ENCODE results near the gene FUT6.

Gene FUT6

GRCh38 chr19:5798244-5798643 is 41.3 kb downstream of the FUT6 start:
- TF ChIP-seq TCF12 (IDR thresholded peaks at IDR 0.05; ENCODE audit: low read depth) (no peak), CREB1 (IDR thresholded peaks at IDR 0.05; ENCODE audit: low read depth) (no peak), ZBTB7A (IDR thresholded peaks at IDR 0.05; ENCODE audit: low read depth) (no peak), NFIC (IDR thresholded peaks at IDR 0.05) (no peak)

- TF ChIP-seq TCF12 (IDR thresholded peaks at IDR 0.05; ENCODE audit: low read depth) (no peak), USF1 (IDR thresholded peaks at IDR 0.05) (no peak), ZBTB7A (IDR thresholded peaks at IDR 0.05; ENCODE audit: low read depth) (no peak), FOXM1 (IDR thresholded peaks at IDR 0.05; ENCODE audit: borderline replicate concordance, low read depth) (no peak), YY1 (IDR thresholded peaks at IDR 0.05; ENCODE audit: low read depth) (no peak), NFIC (IDR thresholded peaks at IDR 0.05) (no peak)
These were observed 44.1 kb downstream of the FUT6 start for GRCh38 chr19:5795382-5795919.

GRCh38 chr19:5793188-5793587 is 46.3 kb downstream of the FUT6 start:
- TF ChIP-seq CEBPB (IDR thresholded peaks at IDR 0.05), result no peak
- no peak for TF ChIP-seq EGR1 (IDR thresholded peaks at IDR 0.05)

- no peak for TF ChIP-seq RAD21 (IDR thresholded peaks at IDR 0.05; ENCODE audit: low read depth)
- no peak for TF ChIP-seq FOXM1 (IDR thresholded peaks at IDR 0.05; ENCODE audit: borderline replicate concordance, low read depth)
- no peak for TF ChIP-seq REST (IDR thresholded peaks at IDR 0.05; ENCODE audit: low read depth)
- TF ChIP-seq TCF12 (IDR thresholded peaks at IDR 0.05; ENCODE audit: low read depth), result no peak
- TF ChIP-seq YY1 (IDR thresholded peaks at IDR 0.05; ENCODE audit: low read depth), result no peak
- no peak for TF ChIP-seq TAF1 (IDR thresholded peaks at IDR 0.05; ENCODE audit: low read depth)
- TF ChIP-seq EGR1 (IDR thresholded peaks at IDR 0.05), result no peak
- no peak for TF ChIP-seq MAX (IDR thresholded peaks at IDR 0.05)
- no peak for TF ChIP-seq CEBPB (IDR thresholded peaks at IDR 0.05)
- TF ChIP-seq EP300 (IDR thresholded peaks at IDR 0.05; ENCODE audit: borderline replicate concordance), result no peak
- TF ChIP-seq TEAD4 (IDR thresholded peaks at IDR 0.05), result no peak
- no peak for TF ChIP-seq USF1 (IDR thresholded peaks at IDR 0.05)
- TF ChIP-seq CREB1 (IDR thresholded peaks at IDR 0.05; ENCODE audit: low read depth), result no peak
These were observed 47.3 kb downstream of the FUT6 start for GRCh38 chr19:5792224-5792623.

GRCh38 chr19:5790559-5791520 is 48.7 kb downstream of the FUT6 start, which contains the start of gene DUS3L:
TSS of gene DUS3L (minus strand) at chr19:5791163. CDS start at chr19:5791141, 22 bp downstream.
- TF ChIP-seq TCF12 (IDR thresholded peaks at IDR 0.05; ENCODE audit: low read depth), result no peak
- peak; percentile 96 for TF ChIP-seq USF1 (IDR thresholded peaks at IDR 0.05)
- TF ChIP-seq EP300 (IDR thresholded peaks at IDR 0.05; ENCODE audit: borderline replicate concordance), result 0 out of 2 replicates have a peak, but pooled peaks have one; percentile 28
- peak; percentile 51; the same call in 1 of the 2 replicates for TF ChIP-seq FOXM1 (IDR thresholded peaks at IDR 0.05; ENCODE audit: borderline replicate concordance, low read depth)
- TF ChIP-seq EGR1 (IDR thresholded peaks at IDR 0.05), result no peak
- TF ChIP-seq RAD21 (IDR thresholded peaks at IDR 0.05; ENCODE audit: low read depth), result no peak
- no peak for TF ChIP-seq REST (IDR thresholded peaks at IDR 0.05; ENCODE audit: low read depth)
- TF ChIP-seq MAX (IDR thresholded peaks at IDR 0.05), result peak; percentile 100
- peak; percentile 36; the same call in 1 of the 2 replicates for TF ChIP-seq NFIC (IDR thresholded peaks at IDR 0.05)
- peak; percentile 77 for TF ChIP-seq TAF1 (IDR thresholded peaks at IDR 0.05; ENCODE audit: low read depth)
- no peak; the same call in 1 of the 2 replicates for TF ChIP-seq TEAD4 (IDR thresholded peaks at IDR 0.05)
- TF ChIP-seq CREB1 (IDR thresholded peaks at IDR 0.05; ENCODE audit: low read depth), result peak; percentile 97
- TF ChIP-seq YY1 (IDR thresholded peaks at IDR 0.05; ENCODE audit: low read depth), result peak; percentile 74
- TF ChIP-seq ZBTB7A (IDR thresholded peaks at IDR 0.05; ENCODE audit: low read depth), result no peak
